GM18499 (cell line): ENCODE results near the gene A2M.

Experiments used
- ATAC-seq: cut with Tn5 transposase; IDR thresholded peaks from one replicate; pipeline ENCODE4 v1.9.1; 2021; ENCODE audit warnings: moderate number of reproducible peaks; ENCODE audit not compliant: insufficient read depth, unreplicated experiment

The A2M gene

DNA sequence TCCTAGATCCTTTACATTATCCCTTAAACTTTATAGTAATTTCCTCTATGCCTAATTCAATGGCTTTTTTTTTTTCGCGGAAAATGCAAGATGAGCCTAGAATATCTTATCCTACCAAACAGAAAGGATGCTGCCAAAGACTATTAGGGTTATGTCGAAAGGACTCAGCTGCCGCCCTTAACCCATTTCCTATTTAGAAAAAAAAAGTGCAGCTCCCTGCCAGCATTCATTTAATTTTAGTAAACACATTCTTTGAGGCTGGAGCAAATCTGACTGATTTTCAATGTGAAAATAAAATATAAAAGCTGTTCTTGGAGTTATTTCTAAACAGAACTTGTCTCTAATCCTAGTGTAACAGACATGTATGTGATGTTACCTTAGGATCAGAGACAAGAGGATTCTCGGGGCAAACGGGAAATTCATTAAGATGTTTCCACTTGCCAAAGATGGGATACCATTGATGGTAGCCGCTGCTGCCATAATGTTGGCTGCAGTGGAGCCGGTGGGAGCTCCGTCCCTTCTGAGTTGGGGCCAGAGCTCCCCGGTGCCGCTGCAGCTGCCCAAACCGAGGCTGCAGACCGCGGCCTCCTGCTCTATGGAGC lies 8.2 kb upstream of the A2M start:
- no peak for ATAC-seq

DNA sequence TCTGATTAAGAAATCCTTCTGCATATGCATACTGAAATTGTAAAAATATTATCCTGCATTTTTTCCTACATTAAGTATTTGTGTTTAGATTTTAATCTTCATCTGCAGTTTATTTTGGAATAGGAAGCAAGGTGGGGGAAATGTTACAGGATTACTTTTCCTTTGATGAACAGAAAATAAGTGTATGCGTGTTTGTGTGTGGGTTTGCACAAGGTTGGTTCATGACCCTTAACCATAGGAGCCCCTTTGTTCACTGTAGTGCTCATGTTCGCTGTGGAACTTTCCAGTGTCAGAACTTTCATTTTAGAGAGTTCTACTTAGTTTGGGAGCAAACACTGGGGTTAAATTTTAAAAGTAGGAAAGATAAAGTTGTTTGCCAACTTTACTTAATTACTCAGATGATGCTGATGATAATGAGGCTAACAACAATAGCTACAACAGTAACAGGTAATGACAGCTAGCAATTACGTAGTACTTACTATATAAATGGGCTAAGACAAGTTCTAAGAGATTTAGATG lies 6.4 kb upstream of the A2M start:
- ATAC-seq = no peak

DNA sequence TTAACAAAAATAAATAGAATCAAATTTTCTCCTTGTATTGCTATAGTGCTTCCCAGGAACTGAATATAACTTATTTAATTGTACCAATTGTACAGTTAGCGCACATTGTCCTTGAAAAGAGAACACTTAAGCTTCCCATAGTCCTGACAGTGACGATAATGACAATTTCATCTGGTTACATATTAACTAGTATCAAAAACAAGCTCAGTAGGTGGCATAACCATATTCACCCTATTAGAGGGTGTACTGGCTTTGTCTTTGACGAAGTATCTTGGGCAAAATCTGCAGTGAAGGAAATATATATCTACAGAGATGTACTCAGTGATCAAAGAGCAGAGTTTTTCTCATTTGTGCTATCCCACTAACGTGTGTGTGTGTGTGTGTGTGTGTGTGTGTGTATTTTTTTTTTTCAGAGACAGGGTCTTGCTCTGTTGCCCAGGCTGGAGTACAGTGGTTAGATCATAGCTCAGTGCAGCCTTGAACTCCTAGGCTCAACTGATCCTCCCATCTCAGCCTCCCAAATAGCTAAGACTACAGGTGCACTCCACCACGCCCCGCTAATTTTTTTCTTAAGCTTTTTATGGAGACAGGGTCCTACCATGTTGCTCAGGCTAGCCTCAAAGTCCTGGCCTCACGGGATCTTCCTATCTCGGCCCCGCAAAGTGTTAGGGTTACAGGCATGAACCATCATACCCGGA lies 4.9 kb upstream of the A2M start:
- ATAC-seq = no peak

GRCh38 chr12:9118158-9118557 lies 2.4 kb upstream of the A2M start:
- ATAC-seq = peak; percentile 55

GRCh38 chr12:9114946-9115345 lies 773 bp downstream of the A2M start:
- ATAC-seq = no peak

GRCh38 chr12:9113987-9114309 lies 1.8 kb downstream of the A2M start:
- ATAC-seq = no peak

GRCh38 chr12:9113296-9113986 lies 2.3 kb downstream of the A2M start:
- no peak for ATAC-seq

GRCh38 chr12:9112076-9112853 lies 3.5 kb downstream of the A2M start:
- ATAC-seq = no peak

DNA sequence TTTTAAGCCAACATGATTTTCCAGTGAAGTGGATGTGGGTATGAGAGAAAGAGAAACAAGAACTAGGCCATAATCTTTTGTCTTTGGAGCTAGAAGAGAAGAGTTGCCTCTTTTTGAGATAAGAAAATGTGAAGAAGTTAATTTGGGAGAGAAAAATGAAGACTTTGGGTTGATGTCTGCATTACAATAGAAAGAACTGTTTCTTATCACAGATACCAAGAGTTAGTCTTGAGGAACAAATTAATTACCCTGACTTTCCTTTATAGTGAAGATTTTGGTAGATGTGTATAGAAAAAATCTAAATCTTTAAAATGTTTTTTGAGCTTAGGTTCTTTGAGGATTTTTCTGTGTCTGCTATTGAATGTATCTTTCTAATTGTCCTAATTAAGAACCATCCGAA lies 4.2 kb downstream of the A2M start:
- no peak for ATAC-seq

- ATAC-seq = no peak
These were observed 5.8 kb downstream of the A2M start for GRCh38 chr12:9109737-9110491.

- no peak for ATAC-seq
These were observed 6.6 kb downstream of the A2M start for GRCh38 chr12:9109213-9109522.

- no peak for ATAC-seq
These were observed 7.1 kb downstream of the A2M start for GRCh38 chr12:9108504-9109212.

DNA sequence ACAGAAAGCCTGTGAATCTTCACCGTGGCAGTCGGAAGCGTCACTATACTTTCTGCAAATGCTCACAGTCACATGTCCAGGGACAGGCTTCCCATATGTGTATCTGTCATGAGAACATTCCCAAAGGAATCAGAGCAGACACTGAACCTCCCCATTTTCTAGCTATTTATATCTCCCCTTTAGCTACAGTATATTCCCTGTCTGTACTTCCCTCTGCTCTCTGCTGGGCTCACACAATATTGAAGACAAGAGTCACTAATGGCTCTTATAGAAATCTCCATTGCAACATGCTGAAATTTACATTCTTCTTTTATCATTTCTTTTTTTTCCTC lies 8.2 kb downstream of the A2M start:
- no peak for ATAC-seq

- no peak for ATAC-seq
These were observed 8.8 kb downstream of the A2M start for GRCh38 chr12:9106610-9107541.

DNA sequence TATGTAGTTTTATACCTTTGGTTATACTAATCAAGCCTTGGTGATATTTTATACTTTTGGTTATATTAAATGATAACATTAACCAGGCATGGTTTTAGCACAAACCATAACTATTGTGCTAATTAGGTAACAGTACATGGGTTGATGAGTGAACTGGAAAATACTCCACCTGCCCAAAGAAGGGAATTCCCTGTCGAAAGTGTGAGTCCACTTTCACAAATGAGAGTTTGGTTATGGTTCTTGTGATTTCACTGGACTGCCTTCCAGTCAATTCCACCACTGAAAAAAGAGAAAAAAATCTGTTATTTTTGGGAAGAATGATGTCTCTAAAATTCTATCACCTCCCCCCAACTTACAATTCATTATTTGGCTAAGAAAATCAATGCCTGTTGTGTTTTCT lies 9.7 kb downstream of the A2M start:
- ATAC-seq = no peak

- ATAC-seq = no peak
These were observed 10.8 kb downstream of the A2M start for GRCh38 chr12:9104767-9105423.

DNA sequence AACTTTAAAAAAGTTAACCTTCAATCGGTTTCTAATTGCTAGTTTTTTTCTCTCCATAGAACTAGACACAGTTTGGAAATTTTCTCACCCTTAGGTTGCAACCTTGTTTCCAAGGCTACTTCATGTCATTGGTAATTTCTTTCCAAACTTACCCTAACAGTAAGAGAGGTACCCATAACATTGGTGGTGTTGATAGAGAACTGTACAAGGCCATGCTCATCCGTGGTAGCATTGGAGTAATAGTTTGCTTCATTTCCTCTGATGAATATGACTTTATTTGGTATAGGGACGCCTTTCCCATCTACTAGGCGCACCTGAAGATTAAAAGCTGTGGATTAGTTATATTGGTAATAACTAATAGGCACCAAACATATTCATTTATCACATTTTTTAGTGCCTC lies 11.6 kb downstream of the A2M start:
- ATAC-seq = no peak

- no peak for ATAC-seq
These were observed 12.5 kb downstream of the A2M start for GRCh38 chr12:9103050-9103849.
